ENCODE data around the gene KCNQ1.

The KCNQ1 gene

GRCh38 chr11:2678396-2678795 is 233.6 kb downstream of the KCNQ1 start:
- Histone ChIP-seq H3K4me1 (ENCODE audit: insufficient read depth, low read length, poor library complexity, severe bottlenecking) (peaks cover 54% of the 10 kb centered on the region), H3K9ac (ENCODE audit: low read depth, low read length, poor library complexity, severe bottlenecking) (no peak overlapping the region), H3K36me3 (ENCODE audit: insufficient read depth, low read length) (peaks cover 10% of the 10 kb centered on the region; the same call in 1 of the 2 replicates), H3K27me3 (ENCODE audit: insufficient read depth, low read length, poor library complexity, severe bottlenecking) (no peaks in the 10 kb centered on the region), H3K79me2 (ENCODE audit: insufficient read depth, low read length) (peaks cover 96% of the 10 kb centered on the region; the same call in 1 of the 2 replicates), H3F3A (ENCODE audit: low read depth) (0 out of 2 replicates have a peak, but pooled peaks cover 2% of the 10 kb centered on the region), H2AFZ (ENCODE audit: low read length) (no peak overlapping the region), H3K9me2 (replicated peaks; ENCODE audit: low read depth, low read length) (no peaks in the 10 kb centered on the region), H3K9me3 (ENCODE audit: insufficient read depth, low read depth, low read length) (no peaks in the 10 kb centered on the region), H3K4me3 (ENCODE audit: low read length, poor library complexity, severe bottlenecking) (no peak overlapping the region), H4K20me1 (ENCODE audit: insufficient read depth, low read length, poor library complexity, severe bottlenecking) (peaks cover 41% of the 10 kb centered on the region), H3K4me2 (ENCODE audit: low read depth, low read length, poor library complexity, severe bottlenecking) (no peak overlapping the region)
- TF ChIP-seq EZH2phosphoT487 (IDR thresholded peaks at IDR 0.05; ENCODE audit: borderline replicate concordance), result no peak
- no peak for TF ChIP-seq CTCF (conservative IDR thresholded peaks at IDR 0.05; ENCODE audit: low read length)

DNA sequence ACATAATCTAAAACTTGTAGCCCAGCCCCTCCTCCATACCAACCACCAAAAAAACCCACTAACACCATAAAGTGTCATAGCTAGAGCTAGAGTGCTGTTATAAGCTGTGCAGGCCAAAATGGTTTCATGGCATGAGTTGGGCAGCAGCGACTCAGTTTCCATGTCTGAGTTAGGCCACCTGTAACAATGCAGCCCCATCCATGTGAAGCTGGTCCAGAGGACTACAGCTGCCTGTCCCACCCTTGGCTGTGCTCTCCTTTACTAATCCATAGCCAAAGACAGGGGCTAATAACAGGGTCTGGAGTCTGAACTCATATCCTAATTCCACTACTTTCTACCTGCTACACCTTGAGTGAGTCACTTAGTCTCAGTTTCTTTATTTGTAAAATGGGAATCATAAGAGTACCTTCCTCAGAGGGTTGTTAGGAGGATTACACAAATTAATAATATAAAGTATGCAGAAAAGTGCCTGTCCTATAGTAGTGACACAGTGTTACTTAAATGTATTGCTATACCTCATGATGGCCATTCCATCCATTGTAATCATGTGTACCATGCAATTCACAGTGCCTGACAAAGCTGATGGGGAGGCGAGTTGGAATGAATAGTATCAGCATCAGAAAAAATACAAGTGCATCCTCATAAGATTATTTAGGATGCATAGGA is 234.3 kb downstream of the KCNQ1 start:
- Histone ChIP-seq H3F3A (ENCODE audit: low read depth) (0 out of 2 replicates have a peak, but pooled peaks cover 2% of the 10 kb centered on the region), H3K9me2 (replicated peaks; ENCODE audit: low read depth, low read length) (no peaks in the 10 kb centered on the region), H3K4me1 (ENCODE audit: insufficient read depth, low read length, poor library complexity, severe bottlenecking) (peaks cover 53% of the 10 kb centered on the region), H3K9me3 (ENCODE audit: insufficient read depth, low read depth, low read length) (no peaks in the 10 kb centered on the region), H3K36me3 (ENCODE audit: insufficient read depth, low read length) (peaks cover 10% of the 10 kb centered on the region; the same call in 1 of the 2 replicates), H3K27me3 (ENCODE audit: insufficient read depth, low read length, poor library complexity, severe bottlenecking) (no peaks in the 10 kb centered on the region), H4K20me1 (ENCODE audit: insufficient read depth, low read length, poor library complexity, severe bottlenecking) (peaks cover 38% of the 10 kb centered on the region), H3K4me2 (ENCODE audit: low read depth, low read length, poor library complexity, severe bottlenecking) (no peak overlapping the region), H2AFZ (ENCODE audit: low read length) (no peak overlapping the region), H3K79me2 (ENCODE audit: insufficient read depth, low read length) (peaks cover 96% of the 10 kb centered on the region; the same call in 1 of the 2 replicates), H3K9ac (ENCODE audit: low read depth, low read length, poor library complexity, severe bottlenecking) (no peak overlapping the region), H3K4me3 (ENCODE audit: low read length, poor library complexity, severe bottlenecking) (no peak overlapping the region)
- TF ChIP-seq CTCF (conservative IDR thresholded peaks at IDR 0.05; ENCODE audit: low read length) (no peak), EZH2phosphoT487 (IDR thresholded peaks at IDR 0.05; ENCODE audit: borderline replicate concordance) (no peak)

DNA sequence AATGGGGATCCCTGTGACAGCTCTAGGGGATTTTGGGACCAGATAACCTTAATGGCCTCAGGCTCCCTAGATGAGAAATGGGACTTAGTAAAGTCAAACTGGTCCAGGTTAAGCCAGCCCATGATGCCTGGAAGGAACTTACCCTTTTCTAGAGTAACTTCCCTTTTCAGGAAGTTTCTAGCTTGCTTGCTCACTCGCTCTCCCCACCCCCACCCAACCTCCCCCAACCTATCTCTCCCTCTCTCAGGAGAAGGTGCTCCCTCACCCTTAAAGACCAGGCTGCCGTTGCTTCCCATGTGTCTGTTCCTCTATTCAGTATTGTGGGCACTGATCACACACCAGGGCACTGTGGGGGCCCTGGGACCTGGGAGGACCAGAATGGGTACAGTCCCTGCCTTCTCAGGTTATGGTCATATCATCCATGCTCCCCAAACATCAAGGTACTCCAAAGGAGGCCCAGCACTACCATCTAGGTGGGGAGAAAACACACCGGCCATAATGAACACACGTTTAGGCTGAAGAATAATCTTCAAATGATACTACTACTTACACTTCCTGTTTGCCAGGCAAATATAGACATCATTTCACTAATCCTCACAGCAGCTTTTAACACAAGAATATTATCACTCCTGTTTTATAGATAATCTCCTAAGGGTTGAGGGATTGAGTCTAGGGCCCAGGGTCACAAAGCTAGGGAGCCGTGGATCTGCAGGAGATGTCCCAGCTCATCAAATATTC is 236.8 kb downstream of the KCNQ1 start:
- Histone ChIP-seq H3K4me2 (ENCODE audit: low read depth, low read length, poor library complexity, severe bottlenecking) (peak overlapping the region; percentile 39), H3K9me2 (replicated peaks; ENCODE audit: low read depth, low read length) (no peaks in the 10 kb centered on the region), H3K36me3 (ENCODE audit: insufficient read depth, low read length) (peaks cover 6% of the 10 kb centered on the region; the same call in 1 of the 2 replicates), H3K79me2 (ENCODE audit: insufficient read depth, low read length) (peaks cover 97% of the 10 kb centered on the region; the same call in 1 of the 2 replicates), H3K4me1 (ENCODE audit: insufficient read depth, low read length, poor library complexity, severe bottlenecking) (peaks cover 49% of the 10 kb centered on the region), H3F3A (ENCODE audit: low read depth) (0 out of 2 replicates have a peak, but pooled peaks cover 2% of the 10 kb centered on the region), H3K9me3 (ENCODE audit: insufficient read depth, low read depth, low read length) (no peaks in the 10 kb centered on the region), H4K20me1 (ENCODE audit: insufficient read depth, low read length, poor library complexity, severe bottlenecking) (peaks cover 34% of the 10 kb centered on the region), H3K9ac (ENCODE audit: low read depth, low read length, poor library complexity, severe bottlenecking) (peak overlapping the region; percentile 15), H3K27me3 (ENCODE audit: insufficient read depth, low read length, poor library complexity, severe bottlenecking) (no peaks in the 10 kb centered on the region), H2AFZ (ENCODE audit: low read length) (peak overlapping the region; percentile 37; the same call in 1 of the 2 replicates), H3K4me3 (ENCODE audit: low read length, poor library complexity, severe bottlenecking) (no peak overlapping the region)
- TF ChIP-seq CTCF (conservative IDR thresholded peaks at IDR 0.05; ENCODE audit: low read length), result no peak

Measured in Loucy (cell line).